Adrenal gland (tissue), 12 donors: ENCODE measurements around the gene PRSS3. TPM values are rescaled to one million over a fixed set of nuclear protein-coding genes. Genes with fewer than 3 reads are reported as not detected.
"Not testable (repeated sequence)": the region's sequence is repeated elsewhere in the genome, so short reads cannot be mapped to it uniquely, and the experiment has no call there.

Experiments
- DNase-seq, 7 donors: peaks; one replicate each; pipeline ENCODE4 v3.0.0-alpha.2; 2019 to 2020
- H3K27ac ChIP-seq, 5 donors: fragments of 200-600 bp; sonication (generic) in 4 of 5; 1 replicate in 3 of 5; 2 replicates in 2 of 5; pipeline versions ENCODE4 v1.5.1 to v1.8.0; 2016 to 2020; ENCODE audit warnings: mild to moderate bottlenecking in 1 of 5
- H3K27me3 ChIP-seq: fragments of 200-600 bp; 2 replicates; pipeline ENCODE4 v1.8.0; 2021
- H3K36me3 ChIP-seq, 2 donors: fragments of 200-600 bp; replicated peaks in 1 of 2; 1 replicate in 1 of 2; 2 replicates in 1 of 2; pipeline versions ENCODE4 v1.5.1 to v1.8.0; 2018 to 2022
- H3K4me1 ChIP-seq, 2 donors: fragments of 200-600 bp; replicated peaks in 1 of 2; 1 replicate in 1 of 2; 2 replicates in 1 of 2; pipeline versions ENCODE4 v1.5.1 to v1.8.0; 2018 to 2021
- H3K4me3 ChIP-seq, 4 donors: fragments of 200-600 bp; sonication (generic) in 3 of 4; one replicate each; pipeline ENCODE4 v1.5.1; 2016 to 2018
- H3K9me3 ChIP-seq, 3 donors: fragments of 200-600 bp; sonication (generic) in 1 of 3; replicated peaks in 1 of 3; 1 replicate in 2 of 3; 2 replicates in 1 of 3; pipeline versions ENCODE4 v1.5.1 to v1.8.0; 2016 to 2021
- POLR2A ChIP-seq, 2 donors: fragments of 450-650 bp; IDR thresholded peaks; one replicate each; pipeline ENCODE4 v1.6.1; 2017; ENCODE audit warnings: antibody characterized with exemption in 2 of 2, mild to moderate bottlenecking in 2 of 2, moderate library complexity in 1 of 2
- WGBS, 4 donors: extraction: QIAGEN DNeasy Blood & Tissue Kit in 2 of 4; methylation state at CpG; one replicate each; pipeline versions ENCODE4 v1.1.5 to v1.1.7; 2013 to 2017; 5-methylcytosine and 5-hydroxymethylcytosine counted together
- intact Hi-C, 2 donors: fragments of 100-400 bp; cut with DNase I; formaldehyde crosslinking; loops; one replicate each; pipeline versions ENCODE4 v1.14.1 to v1.15.0; 2022 to 2023
- polyA plus RNA-seq, 3 donors: library from polyadenylated mRNA; stranded (reverse); fragments of 200-250 nt in 2 of 3; fragments of 350-450 nt in 1 of 3; fragmentation: Illumina TruSeq in 1 of 3; extraction: RNeasy Lipid Tissue Mini Kit (QIAGEN cat#74804) in 1 of 3; gene quantifications; one replicate each; pipeline ENCODE4 v1.2.3, GENCODE V29; 2013 to 2014
- total RNA-seq, 9 donors: library from RNA; depleted of rRNA in 4 of 9; stranded (reverse); fragments of >200 nt in 4 of 9; fragments of 120-200 nt in 1 of 9; fragmentation: NEBNext Ultra II Directional in 1 of 9; extraction: Animal tissue kit (Norgen Biotek cat#: 25700) in 1 of 9; gene quantifications; one replicate each; pipeline versions ENCODE4 v1.1.0 to v1.2.4, GENCODE V29; 2013 to 2023
- TF ChIP-seq, protein P1 (sequence below), 6 experiments: fragments of 450-650 bp in 4 of 6; fragments of 200-600 bp in 2 of 6; sonication (generic) in 1 of 6; IDR thresholded peaks; 1 replicate in 5 of 6; 2 replicates in 1 of 6; pipeline versions ENCODE4 v1.5.1 to v1.8.0; 2016 to 2021; ENCODE audit warnings: antibody characterized with exemption in 6 of 6, mild to moderate bottlenecking in 2 of 6, moderate library complexity in 1 of 6
- donor health status: healthy with polysubstance abuse.
- donor health status: Bipolar disorder and iron deficiency.
- donor health status: DM: yes; HTN: yes; CAD: no.
- donor health status: DM: no; HTN: no; CAD: no.
- donor health status: DM: no; HTN: no; CAD: no.
- donor health status: DM: yes; HTN: yes; CAD: no.

Gene PRSS3
- total and polyA plus RNA-seq, 12 donors: 1.1 to 5.8 (median 3.4) TPM; not detected in 3

DNA sequence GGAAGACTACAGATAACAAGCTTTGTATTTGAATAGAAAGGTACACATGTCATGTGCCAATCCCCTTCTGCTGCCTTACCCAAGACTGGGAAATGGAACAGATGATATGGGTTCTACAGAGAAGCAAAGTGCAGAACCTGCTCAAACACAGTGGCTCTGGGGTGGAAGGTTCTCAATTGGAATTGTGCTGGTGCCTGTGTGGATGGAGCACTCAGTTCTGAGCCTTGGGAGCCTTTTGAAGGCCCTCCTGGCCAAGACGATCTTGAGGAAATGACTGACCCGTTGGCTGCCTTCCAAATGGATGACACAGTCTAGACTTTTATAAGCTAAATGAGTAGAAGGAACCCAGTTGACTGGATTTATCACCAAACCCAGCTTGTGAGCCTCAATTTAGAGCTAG is 4.2 kb upstream of the PRSS3 start:
- TF ChIP-seq, protein P1, sequence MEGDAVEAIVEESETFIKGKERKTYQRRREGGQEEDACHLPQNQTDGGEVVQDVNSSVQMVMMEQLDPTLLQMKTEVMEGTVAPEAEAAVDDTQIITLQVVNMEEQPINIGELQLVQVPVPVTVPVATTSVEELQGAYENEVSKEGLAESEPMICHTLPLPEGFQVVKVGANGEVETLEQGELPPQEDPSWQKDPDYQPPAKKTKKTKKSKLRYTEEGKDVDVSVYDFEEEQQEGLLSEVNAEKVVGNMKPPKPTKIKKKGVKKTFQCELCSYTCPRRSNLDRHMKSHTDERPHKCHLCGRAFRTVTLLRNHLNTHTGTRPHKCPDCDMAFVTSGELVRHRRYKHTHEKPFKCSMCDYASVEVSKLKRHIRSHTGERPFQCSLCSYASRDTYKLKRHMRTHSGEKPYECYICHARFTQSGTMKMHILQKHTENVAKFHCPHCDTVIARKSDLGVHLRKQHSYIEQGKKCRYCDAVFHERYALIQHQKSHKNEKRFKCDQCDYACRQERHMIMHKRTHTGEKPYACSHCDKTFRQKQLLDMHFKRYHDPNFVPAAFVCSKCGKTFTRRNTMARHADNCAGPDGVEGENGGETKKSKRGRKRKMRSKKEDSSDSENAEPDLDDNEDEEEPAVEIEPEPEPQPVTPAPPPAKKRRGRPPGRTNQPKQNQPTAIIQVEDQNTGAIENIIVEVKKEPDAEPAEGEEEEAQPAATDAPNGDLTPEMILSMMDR (IDR thresholded peaks at IDR 0.05): no peak
- no peak for TF ChIP-seq POLR2A (IDR thresholded peaks at IDR 0.05)
- Histone ChIP-seq H3K27me3 (no peaks in the 10 kb centered on the region), H3K27ac (no peak overlapping the region), H3K36me3 (no peaks in the 10 kb centered on the region), H3K9me3 (no peaks in the 10 kb centered on the region), H3K4me1 (peaks cover 0 to 6% of the 10 kb centered on the region in 2 donors), H3K4me3 (no peak overlapping the region)
- intact Hi-C loops: no loop called here
- peak in 4 of 7 donors; percentile 27 to 37 (median 36) for DNase-seq
- WGBS, 4 donors: 10 to 21% (median 17%) methylated on average over 2 of the region's 2 CpGs

DNA sequence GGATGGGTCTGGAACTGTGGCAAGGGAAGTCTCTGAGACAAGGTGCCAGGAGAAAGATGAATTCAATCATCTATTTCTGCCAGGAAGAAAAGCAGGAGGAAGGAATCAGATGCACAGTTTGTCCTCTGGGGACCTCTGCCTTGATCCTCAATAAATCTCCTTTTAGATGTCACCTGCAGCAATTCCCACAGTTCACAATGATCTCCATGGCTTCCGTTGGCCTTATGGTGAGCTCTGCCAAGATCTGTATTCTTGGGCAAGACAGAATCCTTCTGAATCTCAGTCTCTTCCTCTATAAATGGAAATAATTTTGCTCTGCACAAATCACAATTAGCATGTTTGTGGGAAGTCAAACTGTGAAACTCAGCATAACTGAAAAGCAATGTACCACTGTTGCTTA is 1.9 kb upstream of the PRSS3 start:
- H3K4me3 ChIP-seq, intact Hi-C loops: not testable (repeated sequence)

DNA sequence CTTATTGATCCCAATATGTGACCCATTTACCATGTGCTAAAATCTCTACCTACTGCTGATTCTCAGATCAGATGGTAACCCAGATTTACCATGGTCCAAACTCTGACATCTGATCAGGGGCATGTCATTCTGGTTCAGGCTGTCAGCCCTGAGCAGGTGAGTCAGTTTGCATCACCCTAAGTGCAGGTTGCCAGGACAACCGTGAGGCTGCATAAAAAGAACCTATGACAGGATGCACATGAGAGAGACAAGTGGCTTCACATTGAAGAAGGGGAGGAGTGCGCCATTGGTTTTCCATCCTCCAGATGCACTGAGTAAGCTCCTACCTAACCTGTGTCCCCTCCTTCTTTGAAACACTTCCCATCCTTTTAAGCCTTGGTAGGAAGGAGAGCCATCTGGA is 801 bp upstream of the PRSS3 start:
- TF ChIP-seq, protein P1 (IDR thresholded peaks at IDR 0.05): no peak
- TF ChIP-seq POLR2A (IDR thresholded peaks at IDR 0.05): no peak

More for the DNA sequence above, 1.9 kb upstream of the PRSS3 start:
- H3K27ac ChIP-seq, H3K9me3 ChIP-seq, DNase-seq, H3K4me1 ChIP-seq, H3K36me3 ChIP-seq, H3K27me3 ChIP-seq: not testable (repeated sequence)
- WGBS, 4 donors: 69 to 100% (median 82%) methylated on average over 1 of the region's 1 CpG

DNA sequence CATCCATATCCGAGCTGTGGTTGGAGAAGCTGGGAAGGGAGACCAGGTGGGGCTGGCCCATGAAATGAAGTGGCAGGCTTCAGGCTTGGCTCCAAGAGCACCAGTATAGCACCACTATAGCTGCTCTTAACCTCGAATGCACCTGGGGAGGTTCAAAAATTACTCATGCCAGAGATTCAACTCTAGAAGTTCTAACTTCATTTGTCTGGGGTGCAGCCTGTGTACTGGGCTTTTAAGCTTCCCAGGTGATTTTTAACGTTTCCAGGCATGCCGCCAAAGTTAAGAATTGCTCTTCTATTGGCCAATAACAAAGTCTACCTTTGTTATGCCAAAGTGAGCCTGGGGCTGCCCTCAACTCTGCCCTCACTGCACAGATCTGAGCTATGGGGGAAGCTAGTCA is 458 bp downstream of the PRSS3 start:
- no peak for DNase-seq
- WGBS, 4 donors: 62 to 75% (median 65%) methylated on average over 4 of the region's 4 CpGs
- no peaks in the 10 kb centered on the region for H3K9me3 ChIP-seq
- H3K27me3 ChIP-seq: no peaks in the 10 kb centered on the region
- H3K36me3 ChIP-seq: no peaks in the 10 kb centered on the region
- TF ChIP-seq, protein P1 (IDR thresholded peaks at IDR 0.05): no peak
- no peak for TF ChIP-seq POLR2A (IDR thresholded peaks at IDR 0.05)
- no peak overlapping the region for H3K27ac ChIP-seq
- no peak overlapping the region for H3K4me3 ChIP-seq
- intact Hi-C loops: no loop called here
- H3K4me1 ChIP-seq: no peaks in the 10 kb centered on the region

More for the DNA sequence above, 801 bp upstream of the PRSS3 start:
- Histone ChIP-seq H3K4me1 (no peaks in the 10 kb centered on the region), H3K4me3 (no peak overlapping the region), H3K27me3 (no peaks in the 10 kb centered on the region), H3K27ac (no peak overlapping the region), H3K36me3 (no peaks in the 10 kb centered on the region), H3K9me3 (no peaks in the 10 kb centered on the region)
- no peak for DNase-seq
- intact Hi-C loops: no loop called here
- WGBS, 4 donors: 66 to 94% (median 87%) methylated on average over 2 of the region's 2 CpGs

DNA sequence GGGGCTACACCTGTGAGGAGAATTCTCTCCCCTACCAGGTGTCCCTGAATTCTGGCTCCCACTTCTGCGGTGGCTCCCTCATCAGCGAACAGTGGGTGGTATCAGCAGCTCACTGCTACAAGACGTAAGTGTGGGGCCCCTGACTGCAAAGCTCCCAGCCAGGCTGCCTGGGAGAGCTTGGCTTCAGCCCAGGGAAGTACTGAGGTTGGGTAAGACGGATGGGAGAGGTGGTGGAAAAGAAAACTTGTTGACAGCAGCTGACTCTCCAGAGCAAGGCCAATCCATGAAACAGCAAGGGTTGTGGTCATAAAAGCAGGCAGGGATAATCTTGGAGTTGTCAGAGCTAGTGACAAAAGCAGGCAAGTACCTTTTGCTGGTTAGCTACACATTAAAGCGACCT is 1.3 kb downstream of the PRSS3 start:
- 69 to 85% (median 79%) methylated on average over 5 of the region's 5 CpGs for WGBS, 4 donors
- H3K4me1 ChIP-seq, DNase-seq, H3K9me3 ChIP-seq, H3K27me3 ChIP-seq, H3K4me3 ChIP-seq, H3K27ac ChIP-seq, intact Hi-C loops, H3K36me3 ChIP-seq: not testable (repeated sequence)
